ENCODE results near the gene CSRP1. TPM values are rescaled to one million over a fixed set of nuclear protein-coding genes. Genes with fewer than 3 reads are reported as not detected.
"Not testable (repeated sequence)": the region's sequence is repeated elsewhere in the genome, so short reads cannot be mapped to it uniquely, and the experiment has no call there.

CSRP1 gene
- total RNA-seq, 3 donors from 2014 or later, result 150 to 1,587 (median 214) TPM

- intact Hi-C loops (cut with DNase I, micrococcal nuclease), result no loop called here
- no peak overlapping the region for H3K4me3 ChIP-seq
- H3K36me3 ChIP-seq (ENCODE audit: low read depth), result no peaks in the 10 kb centered on the region
- DNase-seq, result no peak
- no peaks in the 10 kb centered on the region for H3K9me3 ChIP-seq
- H3K4me1 ChIP-seq (ENCODE audit: low read depth), result peaks cover 26% of the 10 kb centered on the region
- TF ChIP-seq, protein P1, sequence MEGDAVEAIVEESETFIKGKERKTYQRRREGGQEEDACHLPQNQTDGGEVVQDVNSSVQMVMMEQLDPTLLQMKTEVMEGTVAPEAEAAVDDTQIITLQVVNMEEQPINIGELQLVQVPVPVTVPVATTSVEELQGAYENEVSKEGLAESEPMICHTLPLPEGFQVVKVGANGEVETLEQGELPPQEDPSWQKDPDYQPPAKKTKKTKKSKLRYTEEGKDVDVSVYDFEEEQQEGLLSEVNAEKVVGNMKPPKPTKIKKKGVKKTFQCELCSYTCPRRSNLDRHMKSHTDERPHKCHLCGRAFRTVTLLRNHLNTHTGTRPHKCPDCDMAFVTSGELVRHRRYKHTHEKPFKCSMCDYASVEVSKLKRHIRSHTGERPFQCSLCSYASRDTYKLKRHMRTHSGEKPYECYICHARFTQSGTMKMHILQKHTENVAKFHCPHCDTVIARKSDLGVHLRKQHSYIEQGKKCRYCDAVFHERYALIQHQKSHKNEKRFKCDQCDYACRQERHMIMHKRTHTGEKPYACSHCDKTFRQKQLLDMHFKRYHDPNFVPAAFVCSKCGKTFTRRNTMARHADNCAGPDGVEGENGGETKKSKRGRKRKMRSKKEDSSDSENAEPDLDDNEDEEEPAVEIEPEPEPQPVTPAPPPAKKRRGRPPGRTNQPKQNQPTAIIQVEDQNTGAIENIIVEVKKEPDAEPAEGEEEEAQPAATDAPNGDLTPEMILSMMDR (IDR thresholded peaks at IDR 0.05), result no peak
- no peak for ATAC-seq
Measured at GRCh38 chr1:201479201-201479730, 27.7 kb downstream of the CSRP1 start.

DNA sequence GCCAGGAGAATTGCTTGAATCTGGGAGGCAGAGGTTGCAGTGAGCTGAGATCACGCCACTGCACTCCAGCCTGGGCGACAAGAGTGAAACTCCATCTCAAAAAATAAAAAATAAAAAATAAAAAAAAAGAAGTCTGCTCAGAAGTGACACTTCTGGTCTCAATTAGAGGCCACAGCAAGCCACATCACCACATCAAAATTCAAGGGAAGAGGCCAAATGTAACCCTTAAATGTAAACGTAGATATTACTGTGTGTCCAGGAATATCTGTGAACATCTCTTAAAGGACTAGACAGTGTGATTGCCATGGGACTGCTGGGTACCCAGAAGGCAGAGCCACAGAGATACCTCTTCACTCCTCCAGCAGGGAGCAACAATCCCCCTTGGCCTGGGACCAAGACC lies 28.3 kb downstream of the CSRP1 start:
- DNase-seq; intact Hi-C loops (cut with DNase I, micrococcal nuclease); ATAC-seq; H3K4me3 ChIP-seq; H3K36me3 ChIP-seq (ENCODE audit: low read depth); H3K9me3 ChIP-seq: not testable (repeated sequence)
- peaks cover 26% of the 10 kb centered on the region for H3K4me1 ChIP-seq (ENCODE audit: low read depth)

GRCh38 chr1:201476670-201477344 lies 30.1 kb downstream of the CSRP1 start:
- no peaks in the 10 kb centered on the region for H3K36me3 ChIP-seq (ENCODE audit: low read depth)
- intact Hi-C loops (cut with DNase I, micrococcal nuclease), result no loop called here
- ATAC-seq, result no peak
- peaks cover 22% of the 10 kb centered on the region for H3K4me1 ChIP-seq (ENCODE audit: low read depth)
- no peaks in the 10 kb centered on the region for H3K9me3 ChIP-seq
- DNase-seq, result no peak
- TF ChIP-seq, protein P1 (IDR thresholded peaks at IDR 0.05), result no peak
- no peak overlapping the region for H3K4me3 ChIP-seq

DNA sequence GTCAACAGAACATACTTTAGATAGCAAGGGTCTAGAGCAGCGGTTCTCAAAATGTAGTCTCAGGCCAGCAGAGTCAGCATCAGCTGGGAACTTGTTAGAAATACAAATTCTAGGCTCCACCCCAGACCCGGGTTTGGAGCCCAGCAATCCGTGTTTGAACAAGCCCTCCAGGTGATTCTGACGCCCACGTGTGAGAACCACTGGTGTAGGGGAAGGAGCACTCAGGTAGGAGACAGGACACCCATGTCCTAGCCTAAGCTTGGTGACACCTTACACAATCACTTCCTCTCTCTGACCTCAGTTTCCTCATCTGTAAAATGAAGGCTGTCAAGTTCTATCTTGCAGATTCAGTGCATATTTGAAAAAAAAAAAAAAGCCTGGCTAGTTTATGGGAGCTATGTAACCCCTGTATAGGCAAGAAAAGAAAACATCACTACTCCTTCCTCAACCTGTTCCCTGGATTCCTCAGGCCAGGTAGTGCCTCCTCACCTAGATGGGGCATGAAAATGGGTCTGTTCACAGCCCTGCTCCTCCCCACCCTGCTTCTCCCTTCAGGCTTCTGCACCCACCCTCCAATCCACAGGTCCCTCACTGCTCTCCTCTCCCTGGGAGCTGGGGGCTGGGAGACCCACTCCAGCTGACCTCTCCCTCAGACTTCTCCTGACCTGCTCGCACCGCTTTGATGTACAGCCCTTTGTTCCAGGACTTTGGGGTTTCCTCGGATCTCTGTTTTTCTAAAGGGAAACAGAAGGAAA lies 30.8 kb downstream of the CSRP1 start:
- TF ChIP-seq, protein P1 (IDR thresholded peaks at IDR 0.05), result no peak
- ATAC-seq, result no peak
- no peaks in the 10 kb centered on the region for H3K36me3 ChIP-seq (ENCODE audit: low read depth)
- no peak for DNase-seq
- H3K4me1 ChIP-seq (ENCODE audit: low read depth), result peaks cover 15% of the 10 kb centered on the region
- H3K4me3 ChIP-seq, result no peak overlapping the region
- intact Hi-C loops (cut with DNase I, micrococcal nuclease), result no loop called here
- no peaks in the 10 kb centered on the region for H3K9me3 ChIP-seq

- no peaks in the 10 kb centered on the region for H3K9me3 ChIP-seq
- H3K4me1 ChIP-seq (ENCODE audit: low read depth), result peaks cover 8% of the 10 kb centered on the region
- H3K36me3 ChIP-seq (ENCODE audit: low read depth), result no peaks in the 10 kb centered on the region
- no peak for DNase-seq
- peak; percentile 86 for ATAC-seq
- TF ChIP-seq, protein P1 (IDR thresholded peaks at IDR 0.05), result no peak
- intact Hi-C loops (cut with DNase I, micrococcal nuclease), result no loop called here
- no peak overlapping the region for H3K4me3 ChIP-seq
Measured at GRCh38 chr1:201475130-201475529, 31.8 kb downstream of the CSRP1 start.

DNA sequence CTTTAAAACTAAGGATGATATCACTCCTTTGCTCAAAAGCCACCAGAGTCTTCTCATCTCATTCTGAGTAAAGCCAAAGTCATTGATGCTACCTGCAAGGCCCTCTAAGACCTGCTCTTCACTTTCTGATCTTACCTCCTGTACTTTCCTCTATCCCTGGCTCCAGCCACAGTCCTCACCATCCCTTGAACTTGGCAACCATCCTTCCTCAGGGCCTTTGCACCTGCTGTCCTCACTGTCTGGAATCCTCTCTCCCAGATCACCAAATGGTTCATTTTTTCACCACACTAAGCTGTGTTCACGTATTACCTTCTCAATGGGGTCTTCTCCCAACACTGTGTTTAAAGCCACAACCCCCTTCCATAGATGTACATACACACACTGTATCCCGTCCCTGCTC lies 33.6 kb downstream of the CSRP1 start:
- Histone ChIP-seq H3K36me3 (ENCODE audit: low read depth) (no peaks in the 10 kb centered on the region), H3K9me3 (no peaks in the 10 kb centered on the region), H3K4me1 (ENCODE audit: low read depth) (peaks cover 16% of the 10 kb centered on the region), H3K4me3 (no peak overlapping the region)
- TF ChIP-seq, protein P1 (IDR thresholded peaks at IDR 0.05), result no peak
- ATAC-seq (no peak), DNase-seq (no peak)
- intact Hi-C loops (cut with DNase I, micrococcal nuclease), result no loop called here

- H3K36me3 ChIP-seq (ENCODE audit: low read depth); intact Hi-C loops (cut with DNase I, micrococcal nuclease); DNase-seq; ATAC-seq; H3K4me3 ChIP-seq; H3K9me3 ChIP-seq: not testable (repeated sequence)
- peaks cover 21% of the 10 kb centered on the region for H3K4me1 ChIP-seq (ENCODE audit: low read depth)
Measured at GRCh38 chr1:201472321-201472720, 34.6 kb downstream of the CSRP1 start.

All from mucosa of descending colon (tissue), 3 donors.